Endothelial cell of umbilical vein (primary cell): ENCODE measurements around the gene ZNF138. TPM values are rescaled to one million over a fixed set of nuclear protein-coding genes. Genes with fewer than 3 reads are reported as not detected.

Experiments used
- BruUV-seq: library from RNA; stranded (reverse); fragments of 400-500 nt; replicated peaks from 2 replicates; lab custom pipeline; 2021; lab: Mats Ljungman, UMichigan
- CTCF ChIA-PET: fragments of 300-600, 350-600 bp; sonication (Branson Sonifier 250); formaldehyde crosslinking; loops from one replicate; lab custom pipeline; 2021; ENCODE audit warnings: antibody characterized with exemption, inconsistent platforms; lab: Charles Lee
- POLR2A ChIA-PET: fragments of 300-600, 350-600 bp; sonication (Branson Sonifier 250); formaldehyde crosslinking; loops from one replicate; lab custom pipeline; 2021; ENCODE audit warnings: antibody characterized with exemption, inconsistent platforms; lab: Charles Lee
- DNase-seq: peaks from one replicate; pipeline ENCODE4 v3.0.0-alpha.2; 2011; ENCODE audit warnings: low read depth, low spot score
- FAIRE-seq: peaks from 2 replicates; lab custom pipeline; 2011; peaks lifted over from hg19 to GRCh38; lab: Jason Lieb, UNC
- H2AFZ ChIP-seq: 2 replicates; pipeline ENCODE4 v1.6.0; 2012; ENCODE audit warnings: low read depth, low read length, control low read depth, inconsistent platforms
- H3K27ac ChIP-seq: 2 replicates; pipeline ENCODE4 v1.5.1; 2011; ENCODE audit warnings: low read depth, mild to moderate bottlenecking, control low read depth, low read length, moderate library complexity; ENCODE audit not compliant: insufficient read depth
- H3K27me3 ChIP-seq, 2 experiments: 2 replicates each; pipeline versions ENCODE4 v1.6.0 to v1.6.1; 2011; ENCODE audit warnings: low read length in 2 of 2, mixed read lengths in 1 of 2; ENCODE audit not compliant: control insufficient read depth in 2 of 2, insufficient read depth in 2 of 2
- H3K36me3 ChIP-seq, 2 experiments: 2 replicates in 1 of 2; 3 replicates in 1 of 2; pipeline ENCODE4 v1.5.1; 2011; ENCODE audit warnings: low read length in 2 of 2, mild to moderate bottlenecking in 1 of 2, moderate library complexity in 1 of 2; ENCODE audit not compliant: control insufficient read depth in 2 of 2, insufficient read depth in 2 of 2; ENCODE audit errors: extremely low read depth in 1 of 2
- H3K4me1 ChIP-seq: 3 replicates; pipeline ENCODE4 v1.5.1; 2011; ENCODE audit warnings: mild to moderate bottlenecking, low read length; ENCODE audit not compliant: control insufficient read depth, insufficient read depth; ENCODE audit errors: extremely low read depth
- H3K4me2 ChIP-seq: 2 replicates; pipeline ENCODE4 v1.6.1; 2011; ENCODE audit warnings: low read length, control low read depth, mixed read lengths; ENCODE audit not compliant: insufficient read depth
- H3K4me3 ChIP-seq, 3 experiments: fragments of 200-600 bp in 1 of 3; sonication (generic), shearing (Covaris generic) in 1 of 3; replicated peaks in 1 of 3; 2 replicates each; pipeline ENCODE4 v1.5.1; 2011 to 2016; ENCODE audit warnings: control low read depth in 3 of 3, low read length in 3 of 3, mild to moderate bottlenecking in 2 of 3, inconsistent platforms in 1 of 3, low read depth in 1 of 3, moderate library complexity in 1 of 3; ENCODE audit not compliant: insufficient read depth in 1 of 3
- H3K79me2 ChIP-seq: 2 replicates; pipeline ENCODE4 v1.6.0; 2012; ENCODE audit warnings: low read length, inconsistent platforms; ENCODE audit not compliant: control insufficient read depth, insufficient read depth
- H3K9ac ChIP-seq: replicated peaks from 2 replicates; pipeline ENCODE3; 2011; ENCODE audit warnings: low read length, control low read depth; ENCODE audit not compliant: insufficient read depth; ENCODE audit errors: extremely low read depth
- H3K9me1 ChIP-seq: replicated peaks from 3 replicates; pipeline ENCODE4 v1.6.0; 2011; ENCODE audit warnings: mild to moderate bottlenecking, low read length; ENCODE audit not compliant: control insufficient read depth, insufficient read depth; ENCODE audit errors: extremely low read depth
- H3K9me3 ChIP-seq: replicated peaks from 2 replicates; pipeline ENCODE4 v1.5.1; 2012; ENCODE audit warnings: low read length, inconsistent platforms; ENCODE audit not compliant: control insufficient read depth, insufficient read depth
- H4K20me1 ChIP-seq: replicated peaks from 2 replicates; pipeline ENCODE3; 2011; ENCODE audit warnings: mild to moderate bottlenecking, low read length; ENCODE audit not compliant: control insufficient read depth, insufficient read depth; ENCODE audit errors: extremely low read depth
- CTCF ChIP-seq, 2 donors: IDR thresholded peaks; 1 replicate in 1 of 2; 2 replicates in 1 of 2; pipeline ENCODE4 v1.5.1; 2011; ENCODE audit warnings: low read length in 2 of 2, mild to moderate bottlenecking in 2 of 2, moderate library complexity in 2 of 2, control low read depth in 1 of 2, inconsistent platforms in 1 of 2, low read depth in 1 of 2; ENCODE audit not compliant: insufficient read depth in 1 of 2; ENCODE audit errors: extremely low read depth in 1 of 2
- EZH2 ChIP-seq: IDR thresholded peaks from 2 replicates; pipeline ENCODE4 v1.6.1; 2012; ENCODE audit warnings: borderline replicate concordance, low read depth, mild to moderate bottlenecking, moderate library complexity, low read length, inconsistent platforms; ENCODE audit not compliant: severe bottlenecking
- FOS ChIP-seq: IDR thresholded peaks from 2 replicates; pipeline ENCODE4 v1.6.1; 2011; ENCODE audit warnings: mild to moderate bottlenecking, low read length, moderate library complexity, borderline replicate concordance; ENCODE audit not compliant: insufficient read depth
- GATA2 ChIP-seq: IDR thresholded peaks from 2 replicates; pipeline ENCODE4 v1.7.0; 2011; ENCODE audit warnings: low read depth, mild to moderate bottlenecking, moderate library complexity, mixed read lengths, low read length; ENCODE audit not compliant: insufficient read length, insufficient read depth
- JUN ChIP-seq: IDR thresholded peaks from 2 replicates; pipeline ENCODE4 v1.6.1; 2011; ENCODE audit warnings: borderline replicate concordance, low read depth; ENCODE audit not compliant: insufficient read length, insufficient read depth
- MAX ChIP-seq: IDR thresholded peaks from 2 replicates; pipeline ENCODE4 v1.6.1; 2011; ENCODE audit not compliant: insufficient read depth, insufficient read length
- MYC ChIP-seq: IDR thresholded peaks from one replicate; pipeline ENCODE4 v1.6.1; 2011; ENCODE audit warnings: mild to moderate bottlenecking, low read depth, low read length
- POLR2A ChIP-seq: IDR thresholded peaks from 2 replicates; pipeline ENCODE4 v1.6.1; 2012; ENCODE audit warnings: low read depth, mild to moderate bottlenecking, control low read depth, low read length
- POLR2AphosphoS5 ChIP-seq: IDR thresholded peaks from 2 replicates; pipeline ENCODE4 v1.6.1; 2012; ENCODE audit warnings: low read depth, mild to moderate bottlenecking, control low read depth, low read length, moderate library complexity; ENCODE audit not compliant: insufficient read depth
- dilution Hi-C: fragments of 300-500 bp; cut with MboI; formaldehyde crosslinking; loops from one replicate; pipeline ENCODE4 v1.15.0; 2019; ENCODE audit warnings: low sequenced_read_pairs; ENCODE audit not compliant: extremely low pct_ligation_motif_present
- intact Hi-C: fragments of 100-400 bp; cut with micrococcal nuclease; formaldehyde crosslinking; loops from one replicate; pipeline ENCODE4 v1.10.0; 2022
- polyA plus RNA-seq, 4 experiments: library from polyadenylated mRNA; depleted of rRNA in 3 of 4; stranded (reverse) in 3 of 4; unstranded in 1 of 4; fragments of >200 nt; gene quantifications; 2 replicates each; pipeline versions ENCODE4 v1.2.1 to v1.2.3, GENCODE V29; 2011 to 2012; ENCODE audit warnings: missing spikeins in 1 of 4
- total RNA-seq: library from RNA; stranded (reverse); gene quantifications from 2 replicates; pipeline ENCODE4 v1.2.3, GENCODE V29; 2021

The ZNF138 gene
- total and polyA plus RNA-seq, 2 donors (not counting 3 experiments of a cell fraction or from before 2014, with no cell fraction given): 2.0 to 3.3 TPM

- BruUV-seq: no TSS peak
- TF ChIP-seq MYC (no peak), POLR2A (no peak), POLR2AphosphoS5 (no peak), FOS (peak; percentile 61), JUN (peak; percentile 27), CTCF (IDR thresholded peaks at IDR 0.05; ENCODE audit: extremely low read depth in 1 of 2, insufficient read depth in 1 of 2, low read depth in 1 of 2, low read length in 2 of 2) (no peak), EZH2 (no peak), MAX (no peak), GATA2 (no peak)
- dilution Hi-C loops: no loop called here
- DNase-seq (peak; percentile 46), FAIRE-seq (no peak)
- Histone ChIP-seq H2AFZ (no peak overlapping the region), H3K4me2 (no peak overlapping the region), H3K36me3 (no peaks in the 10 kb centered on the region), H3K27ac (no peak overlapping the region), H3K4me3 (no peak overlapping the region), H3K9me1 (no peaks in the 10 kb centered on the region), H3K27me3 (peaks cover 2 to 7% of the 10 kb centered on the region in 2 experiments), H4K20me1 (no peaks in the 10 kb centered on the region), H3K9ac (no peak overlapping the region), H3K79me2 (no peaks in the 10 kb centered on the region), H3K9me3 (peaks cover 2% of the 10 kb centered on the region), H3K4me1 (no peaks in the 10 kb centered on the region)
- CTCF ChIA-PET: no interaction called here
- intact Hi-C loops: no loop called here
- POLR2A ChIA-PET: no interaction called here
These were observed 84.5 kb downstream of the ZNF138 start for GRCh38 chr7:64878684-64879083.
